ENCODE results near the gene FILIP1.

DNA sequence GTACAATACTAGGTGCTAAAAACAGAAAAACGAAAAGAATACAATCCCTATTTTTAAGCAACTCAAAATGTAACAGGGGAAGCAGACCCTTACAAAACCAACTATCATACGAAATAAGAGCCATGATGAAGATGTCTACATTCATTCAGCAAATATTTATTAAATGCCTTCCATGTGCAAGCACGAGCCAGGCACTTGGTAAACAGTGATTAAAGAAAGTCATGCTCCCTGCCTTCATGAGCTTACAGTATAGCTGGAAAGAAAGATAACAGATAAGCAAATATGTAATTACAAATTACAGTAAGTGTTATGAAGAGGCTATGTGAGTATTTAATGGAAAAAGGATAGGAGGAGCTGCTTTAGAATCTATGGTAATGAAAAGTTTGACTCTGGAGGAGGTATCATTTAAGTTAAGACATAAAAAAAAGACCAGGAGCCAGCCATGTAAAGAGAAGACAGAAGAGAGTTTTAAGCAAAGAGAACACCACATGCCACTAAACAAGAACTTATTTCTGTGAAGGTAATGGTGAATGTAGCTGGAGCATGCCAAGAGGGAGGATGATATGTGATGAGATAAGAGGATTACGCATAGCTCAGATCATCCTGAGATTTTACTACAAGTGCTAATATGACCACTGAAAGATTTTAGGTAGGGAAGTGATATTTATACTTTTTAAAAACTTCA, 230.7 kb downstream of the FILIP1 start:
- TF ChIP-seq, protein P1, sequence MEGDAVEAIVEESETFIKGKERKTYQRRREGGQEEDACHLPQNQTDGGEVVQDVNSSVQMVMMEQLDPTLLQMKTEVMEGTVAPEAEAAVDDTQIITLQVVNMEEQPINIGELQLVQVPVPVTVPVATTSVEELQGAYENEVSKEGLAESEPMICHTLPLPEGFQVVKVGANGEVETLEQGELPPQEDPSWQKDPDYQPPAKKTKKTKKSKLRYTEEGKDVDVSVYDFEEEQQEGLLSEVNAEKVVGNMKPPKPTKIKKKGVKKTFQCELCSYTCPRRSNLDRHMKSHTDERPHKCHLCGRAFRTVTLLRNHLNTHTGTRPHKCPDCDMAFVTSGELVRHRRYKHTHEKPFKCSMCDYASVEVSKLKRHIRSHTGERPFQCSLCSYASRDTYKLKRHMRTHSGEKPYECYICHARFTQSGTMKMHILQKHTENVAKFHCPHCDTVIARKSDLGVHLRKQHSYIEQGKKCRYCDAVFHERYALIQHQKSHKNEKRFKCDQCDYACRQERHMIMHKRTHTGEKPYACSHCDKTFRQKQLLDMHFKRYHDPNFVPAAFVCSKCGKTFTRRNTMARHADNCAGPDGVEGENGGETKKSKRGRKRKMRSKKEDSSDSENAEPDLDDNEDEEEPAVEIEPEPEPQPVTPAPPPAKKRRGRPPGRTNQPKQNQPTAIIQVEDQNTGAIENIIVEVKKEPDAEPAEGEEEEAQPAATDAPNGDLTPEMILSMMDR (IDR thresholded peaks at IDR 0.05; ENCODE audit: insufficient read depth, low read depth, low read length), result no peak
- TF ChIP-seq EZH2 (IDR thresholded peaks at IDR 0.05; ENCODE audit: insufficient read depth, low read length), result no peak
